ENCODE data around the gene L3MBTL4.

DNA sequence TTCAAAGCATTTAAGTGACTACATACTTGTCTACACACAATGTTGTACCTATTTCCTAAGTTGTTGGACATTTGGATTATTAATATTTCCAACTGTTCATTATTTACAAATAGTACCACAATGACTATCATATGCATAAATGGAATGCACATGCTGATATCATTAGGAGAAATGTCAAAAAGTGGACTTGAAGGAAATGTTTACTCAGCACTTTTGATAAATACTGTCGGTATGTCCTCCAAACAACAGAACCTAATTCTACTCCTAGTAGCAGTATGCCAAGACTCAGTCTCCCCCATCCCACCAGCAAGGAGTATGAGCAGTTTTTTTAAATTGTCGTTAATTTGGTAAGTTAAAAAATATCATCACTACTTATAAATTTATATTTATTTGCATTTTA, 116.8 kb downstream of the L3MBTL4 start:
- TF ChIP-seq, protein P1, sequence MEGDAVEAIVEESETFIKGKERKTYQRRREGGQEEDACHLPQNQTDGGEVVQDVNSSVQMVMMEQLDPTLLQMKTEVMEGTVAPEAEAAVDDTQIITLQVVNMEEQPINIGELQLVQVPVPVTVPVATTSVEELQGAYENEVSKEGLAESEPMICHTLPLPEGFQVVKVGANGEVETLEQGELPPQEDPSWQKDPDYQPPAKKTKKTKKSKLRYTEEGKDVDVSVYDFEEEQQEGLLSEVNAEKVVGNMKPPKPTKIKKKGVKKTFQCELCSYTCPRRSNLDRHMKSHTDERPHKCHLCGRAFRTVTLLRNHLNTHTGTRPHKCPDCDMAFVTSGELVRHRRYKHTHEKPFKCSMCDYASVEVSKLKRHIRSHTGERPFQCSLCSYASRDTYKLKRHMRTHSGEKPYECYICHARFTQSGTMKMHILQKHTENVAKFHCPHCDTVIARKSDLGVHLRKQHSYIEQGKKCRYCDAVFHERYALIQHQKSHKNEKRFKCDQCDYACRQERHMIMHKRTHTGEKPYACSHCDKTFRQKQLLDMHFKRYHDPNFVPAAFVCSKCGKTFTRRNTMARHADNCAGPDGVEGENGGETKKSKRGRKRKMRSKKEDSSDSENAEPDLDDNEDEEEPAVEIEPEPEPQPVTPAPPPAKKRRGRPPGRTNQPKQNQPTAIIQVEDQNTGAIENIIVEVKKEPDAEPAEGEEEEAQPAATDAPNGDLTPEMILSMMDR (IDR thresholded peaks at IDR 0.05) = no peak
- no peak for TF ChIP-seq POLR2A (IDR thresholded peaks at IDR 0.05)

All from esophagus squamous epithelium (tissue), 4 donors.